Neural crest cell (in vitro differentiated cells): ENCODE results near the gene TTLL5. TPM values are rescaled to one million over a fixed set of nuclear protein-coding genes. Genes with fewer than 3 reads are reported as not detected.

Experiments used
- DNase-seq: peaks from one replicate; pipeline ENCODE4 v3.0.0; 2021; ENCODE audit warnings: low read depth, mixed read lengths, low spot score
- H3K27ac Mint-ChIP-seq: one replicate; pipeline ENCODE4 v1.8.0; 2021; ENCODE audit warnings: mild to moderate bottlenecking, mixed read lengths; ENCODE audit not compliant: unreplicated experiment
- H3K27me3 Mint-ChIP-seq: 2 replicates; pipeline ENCODE4 v1.8.0; 2021; ENCODE audit warnings: low read depth, mild to moderate bottlenecking, mixed read lengths
- H3K36me3 Mint-ChIP-seq: 2 replicates; pipeline ENCODE4 v1.8.0; 2021; ENCODE audit warnings: low read depth, mild to moderate bottlenecking, mixed read lengths
- H3K4me1 Mint-ChIP-seq: 2 replicates; pipeline ENCODE4 v1.8.0; 2021; ENCODE audit warnings: mixed read lengths
- H3K4me3 Mint-ChIP-seq: one replicate; pipeline ENCODE4 v1.8.0; 2021; ENCODE audit warnings: mild to moderate bottlenecking, mixed read lengths
- H3K9me3 Mint-ChIP-seq: 2 replicates; pipeline ENCODE4 v1.8.0; 2021; ENCODE audit warnings: mixed read lengths
- CTCF ChIP-seq: fragments of 200-600 bp; sonication (generic); conservative IDR thresholded peaks from 2 replicates; pipeline ENCODE4 v1.5.0; 2021; ENCODE audit warnings: antibody characterized with exemption, mild to moderate bottlenecking
- total RNA-seq: library from RNA; stranded (reverse); gene quantifications from 2 replicates; pipeline ENCODE4 v1.2.1, GENCODE V29; 2021

The TTLL5 gene
- total RNA-seq, 1 donor from 2014 or later: 55.7 TPM

GRCh38 chr14:75804570-75805275 lies 143.7 kb downstream of the TTLL5 start:
- Mint-ChIP-seq H3K36me3 (peaks cover 22% of the 10 kb centered on the region), H3K4me3 (no peak overlapping the region), H3K4me1 (peaks cover 12% of the 10 kb centered on the region), H3K27ac (peak overlapping the region; percentile 24), H3K9me3 (peaks cover 4% of the 10 kb centered on the region), H3K27me3 (no peaks in the 10 kb centered on the region)
- DNase-seq: no peak
- TF ChIP-seq CTCF: no peak

- no peak overlapping the region for H3K27ac Mint-ChIP-seq
- H3K9me3 Mint-ChIP-seq: no peaks in the 10 kb centered on the region
- no peaks in the 10 kb centered on the region for H3K27me3 Mint-ChIP-seq
- TF ChIP-seq CTCF: no peak
- H3K4me1 Mint-ChIP-seq: peaks cover 12% of the 10 kb centered on the region
- no peak for DNase-seq
- no peak overlapping the region for H3K4me3 Mint-ChIP-seq
- H3K36me3 Mint-ChIP-seq: peaks cover 13% of the 10 kb centered on the region
Measured at GRCh38 chr14:75805646-75806045, 144.6 kb downstream of the TTLL5 start.

GRCh38 chr14:75806352-75806832 lies 145.3 kb downstream of the TTLL5 start:
- no peak for DNase-seq
- Mint-ChIP-seq H3K36me3 (peaks cover 12% of the 10 kb centered on the region), H3K27me3 (no peaks in the 10 kb centered on the region), H3K4me3 (no peak overlapping the region), H3K27ac (no peak overlapping the region), H3K4me1 (peaks cover 12% of the 10 kb centered on the region), H3K9me3 (no peaks in the 10 kb centered on the region)
- no peak for TF ChIP-seq CTCF

GRCh38 chr14:75807667-75808360 lies 146.8 kb downstream of the TTLL5 start:
- Mint-ChIP-seq H3K9me3 (no peaks in the 10 kb centered on the region), H3K4me1 (peaks cover 12% of the 10 kb centered on the region), H3K36me3 (peaks cover 13% of the 10 kb centered on the region), H3K27ac (no peak overlapping the region), H3K27me3 (no peaks in the 10 kb centered on the region), H3K4me3 (no peak overlapping the region)
- no peak for DNase-seq
- no peak for TF ChIP-seq CTCF

- Mint-ChIP-seq H3K27me3 (no peaks in the 10 kb centered on the region), H3K4me3 (no peak overlapping the region), H3K9me3 (no peaks in the 10 kb centered on the region), H3K36me3 (peaks cover 5% of the 10 kb centered on the region), H3K27ac (no peak overlapping the region), H3K4me1 (no peaks in the 10 kb centered on the region)
- DNase-seq: no peak
- TF ChIP-seq CTCF: no peak
Measured at GRCh38 chr14:75811136-75811829, 150.2 kb downstream of the TTLL5 start.
